Tibial nerve (tissue), 4 donors: ENCODE results near the gene TSPAN15. TPM values are rescaled to one million over a fixed set of nuclear protein-coding genes. Genes with fewer than 3 reads are reported as not detected.
A peak's percentile ranks its signal among the peaks of the same experiment; 100 is the strongest.

Experiments used
- DNase-seq, 2 donors: peaks; one replicate each; pipeline ENCODE4 v3.0.0-alpha.2; 2019; ENCODE audit warnings: low spot score in 2 of 2
- H3K27ac ChIP-seq, 4 donors: fragments of 200-600 bp; sonication (generic) in 3 of 4; one replicate each; pipeline ENCODE4 v1.5.1; 2017 to 2019; ENCODE audit warnings: mild to moderate bottlenecking in 1 of 4
- H3K27me3 ChIP-seq, 2 donors: fragments of 200-600 bp; sonication (generic) in 1 of 2; one replicate each; pipeline versions ENCODE4 v1.5.1 to v1.6.0; 2017 to 2019
- H3K36me3 ChIP-seq, 3 donors: fragments of 200-600 bp; sonication (generic); one replicate each; pipeline ENCODE4 v1.5.1; 2018 to 2019
- H3K4me1 ChIP-seq, 4 donors: fragments of 200-600 bp; sonication (generic) in 3 of 4; one replicate each; pipeline ENCODE4 v1.5.1; 2017 to 2019
- H3K4me3 ChIP-seq, 4 donors: fragments of 200-600 bp; sonication (generic) in 3 of 4; one replicate each; pipeline ENCODE4 v1.5.1; 2017 to 2019; ENCODE audit warnings: mild to moderate bottlenecking in 1 of 4, moderate library complexity in 1 of 4
- H3K9me3 ChIP-seq, 4 donors: fragments of 200-600 bp; sonication (generic) in 3 of 4; one replicate each; pipeline ENCODE4 v1.5.1; 2017 to 2019
- CTCF ChIP-seq, 5 experiments: fragments of 200-600 bp in 3 of 5; fragments of 450-650 bp in 2 of 5; sonication (generic) in 3 of 5; IDR thresholded peaks; one replicate each; pipeline ENCODE4 v1.5.1; 2016 to 2019; ENCODE audit warnings: antibody characterized with exemption in 5 of 5, mild to moderate bottlenecking in 3 of 5, moderate library complexity in 2 of 5
- EP300 ChIP-seq, 2 donors: sonication (generic); formaldehyde crosslinking; IDR thresholded peaks; one replicate each; pipeline ENCODE4 v1.6.1; 2017; ENCODE audit warnings: antibody characterized with exemption in 2 of 2, mild to moderate bottlenecking in 1 of 2
- POLR2A ChIP-seq, 2 donors: fragments of 450-650 bp; IDR thresholded peaks; one replicate each; pipeline ENCODE4 v1.6.1; 2017; ENCODE audit warnings: antibody characterized with exemption in 2 of 2, mild to moderate bottlenecking in 2 of 2, moderate library complexity in 2 of 2
- WGBS, 2 donors: methylation state at CpG; one replicate each; pipeline ENCODE4 v1.1.5; 2018; 5-methylcytosine and 5-hydroxymethylcytosine counted together
- total RNA-seq, 4 donors: library from RNA; depleted of rRNA; stranded (reverse); fragments of >200 nt; gene quantifications; one replicate each; pipeline ENCODE4 v1.1.0, GENCODE V29; 2016

TSPAN15 gene
- total RNA-seq, 4 donors from 2014 or later, result 46.9 to 117 (median 92.7) TPM

DNA sequence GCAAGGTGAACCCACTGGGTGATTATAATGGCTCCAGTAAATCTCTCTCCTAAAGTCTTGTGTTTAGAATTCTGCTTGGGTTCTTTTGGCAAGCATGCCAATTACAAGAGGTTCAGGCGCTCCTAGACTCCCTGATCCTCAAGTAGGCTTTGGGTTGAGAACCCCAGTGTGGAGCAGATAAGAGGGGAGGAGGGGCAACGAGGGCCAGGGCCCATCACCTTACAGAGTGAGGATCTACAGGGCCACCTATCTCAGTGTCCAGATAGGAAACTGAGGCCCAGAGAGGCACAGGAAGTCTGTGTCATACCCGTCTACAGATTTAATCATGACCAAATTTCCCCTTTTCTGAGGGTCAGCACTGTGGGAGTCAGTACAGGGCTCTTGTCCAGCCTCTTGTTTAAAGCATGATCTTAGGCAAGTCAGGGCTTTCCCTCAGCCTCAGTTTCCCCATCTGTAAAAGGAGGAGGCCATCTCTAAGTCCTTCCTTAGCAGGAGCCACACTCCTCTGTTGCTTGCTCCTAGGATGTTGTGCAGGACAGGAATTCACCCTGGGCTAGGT, 39.0 kb upstream of the TSPAN15 start:
- no peak for TF ChIP-seq CTCF (IDR thresholded peaks at IDR 0.05)
- TF ChIP-seq POLR2A (IDR thresholded peaks at IDR 0.05), result no peak
- no peak for TF ChIP-seq EP300 (IDR thresholded peaks at IDR 0.05)
- Histone ChIP-seq H3K4me1 (peaks cover 0 to 29% (median 11%) of the 10 kb centered on the region in 4 donors), H3K36me3 (no peaks in the 10 kb centered on the region), H3K27me3 (no peaks in the 10 kb centered on the region), H3K27ac (peak overlapping the region in 2 of 4 donors; percentile 58 to 67), H3K4me3 (no peak overlapping the region), H3K9me3 (no peaks in the 10 kb centered on the region)
- 77 to 89% methylated on average over 3 of the region's 3 CpGs for WGBS, 2 donors
- DNase-seq, result no peak

- no peak overlapping the region for H3K4me3 ChIP-seq
- TF ChIP-seq POLR2A (IDR thresholded peaks at IDR 0.05) (no peak), CTCF (IDR thresholded peaks at IDR 0.05) (peak; percentile 39 to 79 (median 48))
- no peaks in the 10 kb centered on the region for H3K36me3 ChIP-seq
- H3K4me1 ChIP-seq, result peaks cover 0 to 19% (median 3%) of the 10 kb centered on the region in 4 donors
- DNase-seq, result peak; percentile 52 to 70
- WGBS, 2 donors, result 0 to 6% methylated on average over 13 of the region's 13 CpGs
- H3K9me3 ChIP-seq, result no peaks in the 10 kb centered on the region
- peak overlapping the region in 2 of 4 donors; percentile 58 to 67 for H3K27ac ChIP-seq
- H3K27me3 ChIP-seq, result no peaks in the 10 kb centered on the region
Observed at GRCh38 chr10:69413221-69413865, 37.9 kb upstream of the TSPAN15 start.

- Histone ChIP-seq H3K4me1 (peaks cover 0 to 13% (median 3%) of the 10 kb centered on the region in 4 donors), H3K27ac (no peak overlapping the region), H3K4me3 (no peak overlapping the region), H3K9me3 (no peaks in the 10 kb centered on the region), H3K27me3 (no peaks in the 10 kb centered on the region), H3K36me3 (no peaks in the 10 kb centered on the region)
- no peak for DNase-seq
- TF ChIP-seq CTCF (IDR thresholded peaks at IDR 0.05), result no peak
- TF ChIP-seq POLR2A (IDR thresholded peaks at IDR 0.05), result no peak
- no peak for TF ChIP-seq EP300 (IDR thresholded peaks at IDR 0.05)
- 83 to 85% methylated on average over 20 of the region's 20 CpGs for WGBS, 2 donors
Observed at GRCh38 chr10:69414036-69415018, 36.9 kb upstream of the TSPAN15 start.

DNA sequence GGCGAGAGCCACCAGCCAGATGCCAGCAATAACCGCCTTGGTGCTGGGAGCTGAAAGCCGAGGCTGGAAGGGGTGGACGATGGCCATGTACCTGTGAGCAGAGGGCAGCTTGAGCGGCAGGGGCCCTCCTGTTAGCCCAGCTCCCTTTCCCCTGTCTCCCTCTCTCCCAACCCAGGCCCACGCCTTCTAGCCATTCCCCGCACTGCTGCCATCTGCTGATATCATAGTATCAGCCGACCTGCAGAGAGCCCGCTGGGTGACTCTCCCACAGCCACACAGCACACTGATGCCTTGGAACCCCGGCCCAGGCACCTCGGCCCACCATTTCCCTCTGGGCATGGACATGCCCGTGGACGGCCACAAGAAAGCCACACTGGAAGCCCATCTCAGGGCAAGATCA, 36.2 kb upstream of the TSPAN15 start:
- TF ChIP-seq POLR2A (IDR thresholded peaks at IDR 0.05) (no peak), EP300 (IDR thresholded peaks at IDR 0.05) (no peak), CTCF (IDR thresholded peaks at IDR 0.05) (no peak)
- no peaks in the 10 kb centered on the region for H3K27me3 ChIP-seq
- peaks cover 0 to 12% (median 3%) of the 10 kb centered on the region in 4 donors for H3K4me1 ChIP-seq
- WGBS, 2 donors, result 83% methylated on average over 12 to 13 of the region's 13 CpGs
- DNase-seq, result no peak
- no peak overlapping the region for H3K4me3 ChIP-seq
- H3K9me3 ChIP-seq, result no peaks in the 10 kb centered on the region
- H3K36me3 ChIP-seq, result no peaks in the 10 kb centered on the region
- H3K27ac ChIP-seq, result no peak overlapping the region
